ENCODE data around the gene SLC37A1.
A peak's percentile ranks its signal among the peaks of the same experiment; 100 is the strongest.

Gene SLC37A1

DNA sequence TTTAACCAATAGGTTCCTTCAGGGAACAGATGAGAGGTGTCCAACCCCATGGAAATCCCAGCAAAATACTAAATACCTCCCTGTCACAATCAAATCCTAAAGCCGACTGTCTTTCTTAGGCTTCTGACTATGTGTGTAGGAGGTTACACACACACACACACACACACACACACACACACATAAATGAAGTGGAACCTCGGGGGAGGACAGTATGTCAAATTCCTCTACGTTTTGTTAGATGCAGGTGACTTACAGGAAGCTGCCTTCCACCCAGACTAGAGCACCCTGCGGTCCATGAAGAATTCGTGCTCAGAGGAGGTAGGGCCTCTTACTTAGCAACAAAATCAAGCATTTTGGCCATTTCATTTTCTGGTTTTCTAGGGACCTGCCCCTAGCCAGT, 34.1 kb upstream of the SLC37A1 start:
- DNase-seq (ENCODE audit: low spot score), result no peak

DNA sequence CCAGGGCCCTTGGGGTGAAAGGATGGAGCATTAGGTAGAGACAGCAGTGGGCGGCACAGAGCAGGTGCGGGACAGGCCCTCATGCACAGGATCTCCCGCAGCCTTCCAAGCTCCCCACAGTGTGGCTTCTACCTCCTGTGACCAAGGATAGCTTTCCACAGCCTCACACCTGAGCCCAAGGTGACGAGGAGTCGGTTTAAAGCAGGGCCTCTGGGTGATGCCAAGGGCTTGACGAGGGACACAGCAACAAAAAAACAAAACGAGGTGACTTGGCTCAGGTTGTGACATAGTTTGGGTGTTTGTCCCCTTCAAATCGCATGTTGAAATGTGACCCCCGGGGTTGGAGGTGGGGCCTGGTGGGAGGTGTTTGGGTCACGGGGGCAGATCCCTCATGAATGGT, 32.9 kb upstream of the SLC37A1 start:
- no peak for DNase-seq (ENCODE audit: low spot score)

DNA sequence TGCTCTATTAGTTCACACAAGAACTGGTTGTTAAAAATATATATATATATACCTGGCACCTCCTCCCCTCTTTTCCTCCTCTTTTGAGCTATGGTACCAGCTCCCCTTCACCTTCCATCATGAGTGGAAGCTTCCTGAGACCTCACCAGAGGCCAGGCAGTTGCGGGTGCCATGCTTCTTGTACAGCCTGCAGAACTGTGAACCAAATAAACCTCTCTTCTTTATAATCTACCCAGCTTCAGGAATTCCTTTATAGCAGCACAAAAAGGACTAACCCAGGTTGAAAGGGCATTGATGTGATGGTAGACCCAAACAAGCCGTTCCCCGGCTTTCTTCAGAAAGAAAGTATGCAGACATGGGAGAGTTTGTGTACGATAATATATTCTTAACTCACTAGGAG, 32.5 kb upstream of the SLC37A1 start:
- DNase-seq (ENCODE audit: low spot score), result no peak

DNA sequence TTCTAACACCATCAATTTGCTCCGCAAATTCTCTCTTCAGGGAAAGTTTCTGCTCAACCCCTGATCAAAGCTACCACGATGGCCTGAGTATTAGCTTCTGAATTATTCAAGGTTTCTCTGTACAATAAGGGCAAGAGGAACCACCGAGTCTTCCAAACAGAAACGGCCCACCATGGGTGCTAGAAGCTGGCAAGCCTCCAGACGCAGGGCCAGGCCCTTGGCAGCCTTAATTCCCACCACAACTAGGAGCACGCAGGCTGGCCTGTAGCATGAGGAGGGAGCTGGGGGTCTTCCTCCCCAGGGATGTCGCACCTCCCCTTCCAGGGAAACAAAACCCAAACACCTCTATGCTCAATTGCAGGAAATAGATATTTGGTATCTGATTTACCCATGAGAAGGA, 28.7 kb upstream of the SLC37A1 start:
- DNase-seq (ENCODE audit: low spot score), result no peak

DNA sequence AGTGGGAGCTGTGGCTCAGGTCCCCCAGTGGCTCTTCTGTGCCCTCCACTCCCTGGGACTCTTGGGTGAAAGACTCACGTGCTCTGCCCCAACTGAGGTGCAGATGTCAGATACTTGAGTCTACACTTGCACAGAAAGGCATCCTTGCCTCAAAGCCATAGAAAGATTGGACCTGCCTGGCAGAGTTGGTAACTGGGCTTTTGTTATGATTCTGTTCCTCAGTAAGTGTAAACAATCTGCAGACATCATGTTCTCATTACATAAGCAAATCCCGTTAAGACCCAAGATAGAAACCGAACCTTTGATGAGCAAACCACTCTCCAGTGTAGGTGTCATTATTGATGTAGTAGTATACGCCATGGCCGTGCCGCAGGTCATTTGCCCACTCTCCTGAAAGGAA, 27.6 kb upstream of the SLC37A1 start:
- no peak for DNase-seq (ENCODE audit: low spot score)

DNA sequence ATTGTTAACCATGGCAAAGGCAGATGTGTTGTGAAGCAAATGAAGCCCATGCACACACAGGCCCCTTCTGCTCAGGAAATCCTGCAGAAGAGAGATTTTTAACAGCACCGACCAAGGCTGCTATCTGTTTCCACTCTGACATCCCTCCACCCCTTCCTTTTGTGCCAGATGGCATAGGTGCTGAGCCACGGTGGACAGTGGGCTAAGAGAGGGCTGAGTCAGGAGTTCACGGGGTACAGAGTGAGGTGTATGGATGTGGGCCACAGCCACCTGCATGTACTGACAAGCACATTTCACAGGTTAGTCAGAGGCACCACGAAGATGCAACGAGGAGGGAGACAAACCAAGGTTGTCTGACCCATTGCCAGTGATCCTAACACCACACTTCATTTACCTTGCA, 27.1 kb upstream of the SLC37A1 start:
- DNase-seq (ENCODE audit: low spot score), result no peak

DNA sequence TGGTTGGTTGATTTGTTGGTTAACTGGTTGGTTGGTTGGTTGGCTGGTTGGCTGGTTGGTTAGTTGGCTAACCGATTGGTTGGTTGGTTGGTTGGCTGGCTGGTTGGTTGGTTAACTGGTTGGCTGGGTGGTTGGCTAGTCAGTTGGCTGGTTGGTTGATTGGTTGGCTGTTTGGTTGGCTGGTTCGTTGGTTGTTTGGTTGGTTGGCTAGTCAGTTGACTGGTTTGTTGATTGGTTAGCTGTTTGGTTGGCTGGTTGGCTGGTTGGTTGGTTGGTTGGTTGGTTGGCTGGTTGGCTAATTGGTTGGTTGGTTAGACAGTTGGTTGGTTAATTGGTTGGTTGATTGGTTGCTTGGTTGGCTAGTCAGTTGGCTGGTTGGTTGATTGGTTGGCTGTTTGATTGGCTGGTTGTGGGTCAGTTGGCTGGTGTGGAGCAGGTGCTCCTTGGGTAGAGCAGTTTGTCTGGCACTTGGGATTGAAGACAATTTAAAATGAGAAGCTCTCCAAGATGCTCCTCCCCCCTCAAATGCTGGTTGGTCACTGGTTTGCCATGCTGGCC, 24.6 kb upstream of the SLC37A1 start:
- no peak for DNase-seq (ENCODE audit: low spot score)

DNA sequence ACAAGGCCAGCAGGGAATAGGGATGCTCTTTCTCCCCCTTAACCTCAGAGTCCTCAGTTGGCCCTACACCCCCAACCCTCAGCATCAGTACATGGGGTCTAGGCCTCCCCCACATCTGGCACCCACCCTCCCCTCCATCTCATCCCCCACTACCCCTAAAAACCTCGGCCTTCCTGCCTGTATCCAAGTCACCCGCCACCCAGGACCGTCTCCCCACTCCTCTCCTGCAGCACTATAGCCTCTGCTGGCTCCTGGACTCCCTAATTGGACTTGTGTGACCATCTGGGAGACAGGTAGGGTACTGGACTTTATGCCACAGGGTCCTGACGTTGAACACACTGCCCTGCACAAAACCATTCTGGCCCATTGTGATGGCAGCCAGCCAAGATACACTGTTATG, 23.7 kb upstream of the SLC37A1 start:
- no peak for DNase-seq (ENCODE audit: low spot score)

DNA sequence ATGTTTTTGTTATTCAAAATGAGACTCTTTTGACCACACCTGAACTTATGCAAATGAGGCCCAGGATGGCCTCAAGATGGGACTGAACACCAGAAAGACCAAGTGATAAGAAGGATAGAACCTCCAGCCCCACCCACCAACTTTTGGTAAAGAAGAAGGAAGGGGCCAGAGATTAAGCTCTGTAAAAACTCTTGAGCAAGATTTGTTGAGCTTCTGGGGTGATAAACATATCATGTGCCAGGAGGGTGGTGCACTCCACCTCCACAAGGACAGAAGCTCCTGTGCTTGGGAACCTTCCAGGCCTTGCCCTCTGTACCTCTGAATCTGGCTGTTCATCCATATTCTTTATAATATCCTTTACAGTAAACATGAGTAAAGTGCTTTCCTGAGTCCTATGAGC, 22.9 kb upstream of the SLC37A1 start:
- no peak for DNase-seq (ENCODE audit: low spot score)

DNA sequence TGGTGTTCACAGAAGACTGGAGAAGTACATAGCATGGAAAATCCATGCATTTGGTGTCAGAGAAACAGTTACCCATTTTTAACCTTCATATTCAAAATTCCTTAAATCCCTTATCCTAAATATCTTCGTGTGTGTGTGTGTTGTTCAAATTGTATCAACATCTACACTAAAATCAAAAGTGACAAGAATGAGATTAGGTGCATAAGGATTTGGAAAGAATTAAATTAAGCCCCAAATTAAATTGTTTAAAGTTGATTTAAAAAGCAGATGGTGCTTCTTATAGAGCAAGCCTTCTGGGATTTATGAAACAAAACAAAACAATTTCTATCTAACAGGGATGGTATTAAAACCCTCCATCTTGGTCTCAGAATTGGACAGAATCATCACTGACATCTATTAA, 22.3 kb upstream of the SLC37A1 start:
- no peak for DNase-seq (ENCODE audit: low spot score)

DNA sequence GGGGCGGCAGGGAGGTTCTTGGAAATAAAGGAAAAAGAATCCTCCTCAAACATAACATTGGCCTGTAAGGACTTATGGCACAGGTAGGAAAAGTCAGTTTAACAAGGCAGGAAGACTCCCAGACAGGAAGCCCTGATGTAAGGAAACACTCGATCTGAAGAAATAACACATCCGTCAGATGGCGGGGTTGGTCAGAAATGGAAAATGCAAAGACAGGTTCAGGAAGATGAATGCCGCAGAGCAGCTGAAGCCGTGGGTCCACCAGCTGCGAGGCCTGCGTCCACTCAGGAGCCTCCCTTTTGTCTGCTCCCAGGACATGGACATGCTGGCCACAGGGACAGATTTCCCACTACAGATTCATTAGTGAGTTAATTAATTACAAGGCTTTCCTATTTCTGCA, 21.5 kb upstream of the SLC37A1 start:
- no peak for DNase-seq (ENCODE audit: low spot score)

DNA sequence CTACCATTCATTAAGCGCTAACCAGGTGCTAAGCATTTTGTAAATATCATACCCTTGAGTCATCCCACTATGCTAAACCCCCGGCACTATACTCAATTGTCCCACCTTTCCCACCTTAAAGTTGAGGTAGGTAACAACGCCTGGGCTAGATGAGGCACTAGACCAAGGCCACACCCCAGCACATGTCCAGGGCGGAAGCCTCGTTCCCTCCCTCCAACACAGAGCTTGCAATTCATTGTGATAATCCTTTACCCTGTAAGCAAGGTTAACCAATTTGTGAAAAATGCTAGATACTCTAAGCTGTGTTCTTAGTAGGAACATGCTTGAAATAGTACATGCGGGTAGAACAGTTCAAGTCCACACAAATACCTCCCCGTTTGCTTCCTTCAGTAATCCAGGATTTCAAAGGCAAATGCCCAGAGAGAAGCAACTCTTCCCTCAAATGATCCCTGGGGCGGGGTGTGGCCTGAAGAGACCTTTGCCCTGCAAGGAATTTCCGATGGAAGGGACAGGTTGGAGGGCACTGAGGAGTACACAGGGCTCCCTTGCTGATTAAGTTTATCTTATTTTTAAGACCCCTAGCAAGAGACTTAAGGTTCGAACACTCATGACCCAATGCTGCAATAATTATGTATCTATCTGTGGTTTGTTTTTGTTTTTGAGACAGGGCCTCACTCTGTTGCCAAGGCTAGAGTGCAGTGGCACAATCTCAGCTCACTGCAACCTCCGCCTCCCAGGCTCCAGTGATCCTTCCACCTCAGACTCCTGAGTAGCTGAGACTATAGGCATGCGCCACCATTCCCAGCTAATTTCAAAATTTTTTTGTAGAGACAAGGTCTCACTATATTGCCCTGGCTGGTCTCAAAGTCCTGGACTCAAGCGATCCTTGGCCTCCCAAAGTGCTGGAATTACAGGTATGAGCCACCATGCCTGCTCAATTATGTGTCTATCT, 20.3 kb upstream of the SLC37A1 start:
- no peak for DNase-seq (ENCODE audit: low spot score)

DNA sequence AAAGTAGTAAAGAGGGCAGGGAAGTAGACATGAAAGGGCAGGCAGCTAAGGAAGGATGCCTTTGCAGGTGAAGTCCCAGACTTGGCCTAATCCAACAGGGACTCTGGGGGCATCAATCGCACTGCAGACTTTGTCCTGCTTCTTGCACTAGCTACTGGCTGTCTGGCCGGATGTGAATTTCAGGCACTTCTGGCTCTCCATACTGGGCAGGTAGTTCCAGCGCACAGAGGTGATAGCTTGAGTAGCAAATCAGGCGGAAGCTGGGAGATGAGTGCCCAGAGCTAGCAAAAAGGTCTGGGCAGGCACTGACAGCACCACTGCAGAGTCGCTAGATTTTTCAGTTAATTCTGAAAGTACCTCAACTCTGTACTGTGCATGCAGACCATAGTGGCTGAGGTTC, 18.6 kb upstream of the SLC37A1 start:
- DNase-seq (ENCODE audit: low spot score), result no peak

DNA sequence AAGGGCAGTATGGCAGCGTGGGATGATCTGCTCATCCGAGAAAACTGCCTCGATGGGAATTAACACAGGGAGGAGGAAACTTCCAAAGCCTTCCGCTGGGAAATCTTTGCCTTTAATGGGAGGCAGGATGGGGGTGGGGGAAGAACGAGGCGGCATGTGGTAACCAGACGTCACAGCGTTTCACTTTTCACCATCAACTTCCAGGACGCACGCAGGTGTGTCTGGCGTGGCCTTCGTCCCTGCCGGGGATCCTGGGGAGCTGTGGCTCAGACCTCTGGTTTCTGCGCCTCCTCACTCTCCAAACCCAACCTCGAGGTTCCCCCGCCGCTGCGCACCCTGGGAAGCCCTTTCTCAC, 17.9 kb upstream of the SLC37A1 start:
- peak; percentile 39 for DNase-seq (ENCODE audit: low spot score)

DNA sequence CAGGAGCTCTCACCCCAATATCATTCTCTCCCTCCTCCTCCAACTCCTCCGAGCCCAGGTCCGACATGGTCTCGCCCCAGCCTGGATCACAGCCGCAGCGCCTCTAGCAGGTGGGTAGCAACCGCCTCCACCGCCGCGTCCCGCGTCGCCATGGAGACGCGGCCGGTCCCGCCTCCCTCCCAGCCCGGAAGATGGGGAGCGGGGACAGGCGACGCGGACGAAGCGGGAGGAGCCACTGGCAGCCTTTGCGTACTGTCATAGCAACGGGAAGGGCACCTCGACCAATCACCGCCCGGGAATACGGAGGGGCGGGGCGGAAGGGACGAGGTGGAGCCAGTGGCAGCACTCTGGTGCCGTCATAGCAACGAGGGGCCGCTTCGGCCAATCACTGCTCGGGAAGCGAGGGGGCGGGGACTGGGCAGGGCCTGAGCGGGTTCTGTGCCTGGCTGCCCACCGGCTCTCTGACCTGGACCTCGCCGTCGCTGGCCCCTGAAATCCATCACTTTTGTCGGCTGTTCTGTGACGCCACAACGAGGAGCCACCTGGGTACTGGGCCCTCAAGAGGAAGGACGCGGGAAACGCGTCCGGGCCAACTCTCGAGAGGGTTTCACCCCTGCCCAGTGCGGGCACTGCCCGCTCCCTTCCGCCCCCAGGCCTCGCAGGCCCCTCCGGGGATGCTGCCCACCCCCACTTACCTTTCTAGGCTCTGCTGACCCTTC, 17.4 kb upstream of the SLC37A1 start, which contains the start of gene RSPH1:
Gene RSPH1, minus strand, starts transcription at position 105 of the 719 bp plus-strand sequence. Its CDS starts 38 bp downstream, at position 67.
- DNase-seq (ENCODE audit: low spot score), result peak; percentile 99

DNA sequence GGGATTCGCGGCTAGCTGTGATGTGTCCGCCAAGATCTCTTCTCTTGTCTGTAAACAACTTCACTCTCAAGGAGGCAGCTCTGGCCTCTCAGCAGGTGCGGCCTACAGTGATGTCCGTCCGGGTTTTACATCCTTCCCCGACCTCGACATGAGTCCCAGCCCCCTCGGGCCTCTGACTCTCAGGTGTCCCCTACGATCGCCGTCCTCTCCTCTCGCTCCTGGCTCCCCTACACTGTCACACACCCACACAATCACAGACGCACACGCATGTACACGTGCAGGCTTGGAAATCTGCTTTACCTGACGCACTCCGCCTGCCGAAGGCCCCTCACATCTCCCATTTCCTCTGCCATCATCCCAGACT, 16.8 kb upstream of the SLC37A1 start:
- DNase-seq (ENCODE audit: low spot score), result no peak

DNA sequence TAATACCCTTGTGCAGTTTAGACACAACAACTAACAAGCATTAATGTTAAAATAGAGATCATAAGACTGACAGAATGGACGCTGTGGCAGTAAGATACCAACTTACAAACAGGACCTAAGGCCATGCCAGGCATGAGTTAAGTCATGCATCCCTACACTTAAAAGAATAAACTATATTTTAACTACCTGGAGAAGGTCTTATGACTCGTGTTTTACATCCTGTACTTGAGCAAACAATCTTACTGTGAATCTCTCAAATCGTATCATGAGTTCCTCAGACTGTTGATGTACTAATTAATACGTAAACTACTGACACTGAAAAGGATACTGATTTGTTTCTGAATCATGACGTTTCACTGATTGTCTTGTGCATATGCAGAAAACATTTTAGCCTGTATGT, 15.6 kb upstream of the SLC37A1 start:
- no peak for DNase-seq (ENCODE audit: low spot score)

DNA sequence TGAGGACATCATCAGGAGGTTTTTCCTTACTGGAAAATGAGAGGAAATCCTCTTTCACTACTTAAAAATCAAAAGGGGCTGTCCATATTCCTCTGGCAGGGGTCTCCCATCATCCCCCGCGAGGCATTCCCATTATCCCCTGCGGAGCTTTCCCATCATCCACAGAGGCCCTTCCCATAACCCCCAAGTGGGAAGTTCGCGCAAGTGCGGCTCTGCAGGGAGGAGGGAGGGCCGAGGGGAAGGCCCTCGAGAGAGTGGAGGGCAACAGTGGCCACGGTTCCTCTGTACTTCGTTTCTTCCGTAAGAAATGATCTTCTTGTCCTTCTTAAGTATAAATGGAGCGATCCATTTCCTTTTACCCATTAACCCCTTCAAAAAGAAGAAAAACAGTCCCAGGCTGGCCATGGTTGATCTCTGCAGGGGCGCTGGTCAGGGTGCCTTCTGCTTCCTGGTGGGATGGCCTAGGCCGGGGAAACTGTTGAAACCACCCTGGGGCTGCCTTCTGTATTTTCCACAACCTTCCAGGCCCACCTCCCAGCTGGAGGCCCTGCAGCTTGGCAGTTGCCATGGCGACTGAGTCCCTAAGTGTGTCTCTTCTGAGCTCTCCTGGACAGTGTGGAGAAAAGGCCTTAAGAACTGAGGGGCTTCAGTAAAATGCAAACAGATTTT, 14.1 kb upstream of the SLC37A1 start:
- no peak for DNase-seq (ENCODE audit: low spot score)

DNA sequence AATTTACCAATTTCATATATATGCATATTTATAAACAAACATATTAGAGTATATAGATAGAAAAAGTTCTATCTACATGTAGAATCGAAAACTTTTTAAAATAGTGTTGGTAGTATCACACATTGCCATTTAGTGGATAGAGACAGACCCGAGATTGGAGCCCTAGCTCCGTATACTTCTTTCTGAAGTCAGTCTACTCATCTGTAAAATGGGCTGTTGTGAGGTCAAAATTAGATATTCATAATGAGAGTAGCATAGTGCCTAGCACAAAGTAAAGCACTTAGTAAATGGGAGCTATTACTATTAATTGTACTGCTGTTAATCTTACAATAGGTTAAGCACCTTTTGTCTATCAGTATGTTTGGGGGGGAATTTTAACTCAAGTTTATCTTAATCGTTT, 13.4 kb upstream of the SLC37A1 start:
- DNase-seq (ENCODE audit: low spot score), result no peak

DNA sequence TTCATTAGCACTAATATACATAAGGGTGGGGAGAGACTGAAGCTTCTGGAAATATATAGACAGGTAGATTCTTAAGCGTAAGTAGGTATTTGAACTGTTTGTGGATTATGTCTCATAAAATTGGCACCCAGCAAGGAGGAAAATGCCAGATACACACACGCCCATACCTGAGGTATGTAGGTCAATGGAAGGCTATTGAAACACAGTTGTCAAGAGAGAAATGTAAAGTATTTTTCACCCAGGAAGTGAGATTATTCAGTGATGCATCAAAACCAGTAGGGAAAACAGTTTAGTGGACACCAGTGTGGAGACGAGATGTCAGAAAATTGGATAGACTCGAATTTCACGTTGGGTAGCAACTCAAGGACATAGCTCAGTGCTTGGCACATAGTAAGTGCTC, 12.9 kb upstream of the SLC37A1 start:
- DNase-seq (ENCODE audit: low spot score), result no peak

DNA sequence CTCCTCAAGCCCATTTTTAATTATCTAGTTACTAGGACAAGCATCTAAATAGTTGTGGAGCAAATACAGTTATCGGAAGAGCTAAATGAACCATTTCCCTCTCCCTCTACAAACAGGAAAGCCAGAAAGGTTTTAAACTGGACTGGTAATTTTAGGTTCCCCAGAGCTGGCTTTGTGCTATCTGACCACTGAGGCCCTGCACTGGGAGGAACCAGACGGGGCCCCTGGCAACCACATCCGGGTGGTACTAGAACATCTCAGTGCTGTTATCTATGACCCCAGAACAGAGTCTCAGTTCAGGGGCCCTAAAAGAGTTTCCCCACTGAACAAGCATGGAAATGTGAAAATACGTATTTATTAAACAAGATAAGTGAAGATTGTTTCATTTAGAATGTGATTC, 9.9 kb upstream of the SLC37A1 start:
- no peak for DNase-seq (ENCODE audit: low spot score)

DNA sequence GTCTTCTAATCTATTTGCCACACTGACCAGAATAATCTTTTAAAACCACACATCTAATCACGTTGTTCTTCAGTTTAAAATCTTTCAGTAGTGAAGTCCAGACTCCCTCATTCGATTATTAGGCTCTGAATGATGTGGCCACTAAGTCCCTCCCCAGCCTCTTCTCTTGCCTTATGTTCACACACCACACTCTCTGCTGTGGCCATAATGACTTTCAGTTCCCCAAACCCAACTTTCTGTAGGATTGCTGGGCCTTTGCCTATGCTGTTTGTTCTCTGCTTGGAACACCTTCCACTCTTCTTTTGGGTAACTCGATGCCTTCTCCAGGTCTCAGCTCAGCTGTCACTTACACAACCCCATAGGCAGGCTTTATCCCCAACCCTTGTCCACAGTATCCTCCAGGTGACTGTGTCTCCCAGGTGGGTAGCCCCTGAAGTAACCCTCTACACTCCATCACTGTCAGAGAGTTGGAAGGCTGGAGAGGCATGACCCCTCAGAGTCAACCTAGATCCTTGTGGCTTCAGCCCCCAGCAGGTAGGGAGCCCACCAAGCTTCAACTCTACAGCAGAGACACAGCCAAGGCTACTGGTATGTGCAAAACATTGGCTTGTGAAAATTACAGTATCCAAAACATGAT, 8.4 kb upstream of the SLC37A1 start:
- no peak for DNase-seq (ENCODE audit: low spot score)
